ENCODE results near the gene SZRD1. TPM values are rescaled to one million over a fixed set of nuclear protein-coding genes. Genes with fewer than 3 reads are reported as not detected.

Gene SZRD1
- total and polyA plus RNA-seq, 2 of the 8 experiments (the other 6 are each of a cell fraction or from before 2014, with no cell fraction given), result 97.8 to 108 TPM

DNA sequence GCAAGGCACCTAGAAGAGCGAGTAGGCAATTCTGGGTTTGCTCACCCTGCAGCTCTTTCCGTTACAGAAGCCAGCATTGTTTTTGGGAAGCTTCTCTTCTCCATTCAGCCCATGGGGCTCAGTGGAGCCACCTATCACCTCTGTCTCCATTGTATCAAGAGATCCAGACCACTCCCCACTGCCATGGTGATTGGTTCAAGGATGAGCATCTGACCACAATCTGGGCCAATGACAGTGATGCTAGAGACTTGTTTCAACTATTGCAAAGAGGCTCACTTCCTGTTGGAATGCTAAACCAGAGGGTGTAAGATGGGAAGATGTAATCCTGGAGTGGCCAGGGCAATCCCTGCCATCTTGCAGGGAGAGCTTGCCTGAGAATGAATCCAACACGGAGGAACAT lies 63.6 kb downstream of the SZRD1 start (continued):
- TF ChIP-seq, protein P1, sequence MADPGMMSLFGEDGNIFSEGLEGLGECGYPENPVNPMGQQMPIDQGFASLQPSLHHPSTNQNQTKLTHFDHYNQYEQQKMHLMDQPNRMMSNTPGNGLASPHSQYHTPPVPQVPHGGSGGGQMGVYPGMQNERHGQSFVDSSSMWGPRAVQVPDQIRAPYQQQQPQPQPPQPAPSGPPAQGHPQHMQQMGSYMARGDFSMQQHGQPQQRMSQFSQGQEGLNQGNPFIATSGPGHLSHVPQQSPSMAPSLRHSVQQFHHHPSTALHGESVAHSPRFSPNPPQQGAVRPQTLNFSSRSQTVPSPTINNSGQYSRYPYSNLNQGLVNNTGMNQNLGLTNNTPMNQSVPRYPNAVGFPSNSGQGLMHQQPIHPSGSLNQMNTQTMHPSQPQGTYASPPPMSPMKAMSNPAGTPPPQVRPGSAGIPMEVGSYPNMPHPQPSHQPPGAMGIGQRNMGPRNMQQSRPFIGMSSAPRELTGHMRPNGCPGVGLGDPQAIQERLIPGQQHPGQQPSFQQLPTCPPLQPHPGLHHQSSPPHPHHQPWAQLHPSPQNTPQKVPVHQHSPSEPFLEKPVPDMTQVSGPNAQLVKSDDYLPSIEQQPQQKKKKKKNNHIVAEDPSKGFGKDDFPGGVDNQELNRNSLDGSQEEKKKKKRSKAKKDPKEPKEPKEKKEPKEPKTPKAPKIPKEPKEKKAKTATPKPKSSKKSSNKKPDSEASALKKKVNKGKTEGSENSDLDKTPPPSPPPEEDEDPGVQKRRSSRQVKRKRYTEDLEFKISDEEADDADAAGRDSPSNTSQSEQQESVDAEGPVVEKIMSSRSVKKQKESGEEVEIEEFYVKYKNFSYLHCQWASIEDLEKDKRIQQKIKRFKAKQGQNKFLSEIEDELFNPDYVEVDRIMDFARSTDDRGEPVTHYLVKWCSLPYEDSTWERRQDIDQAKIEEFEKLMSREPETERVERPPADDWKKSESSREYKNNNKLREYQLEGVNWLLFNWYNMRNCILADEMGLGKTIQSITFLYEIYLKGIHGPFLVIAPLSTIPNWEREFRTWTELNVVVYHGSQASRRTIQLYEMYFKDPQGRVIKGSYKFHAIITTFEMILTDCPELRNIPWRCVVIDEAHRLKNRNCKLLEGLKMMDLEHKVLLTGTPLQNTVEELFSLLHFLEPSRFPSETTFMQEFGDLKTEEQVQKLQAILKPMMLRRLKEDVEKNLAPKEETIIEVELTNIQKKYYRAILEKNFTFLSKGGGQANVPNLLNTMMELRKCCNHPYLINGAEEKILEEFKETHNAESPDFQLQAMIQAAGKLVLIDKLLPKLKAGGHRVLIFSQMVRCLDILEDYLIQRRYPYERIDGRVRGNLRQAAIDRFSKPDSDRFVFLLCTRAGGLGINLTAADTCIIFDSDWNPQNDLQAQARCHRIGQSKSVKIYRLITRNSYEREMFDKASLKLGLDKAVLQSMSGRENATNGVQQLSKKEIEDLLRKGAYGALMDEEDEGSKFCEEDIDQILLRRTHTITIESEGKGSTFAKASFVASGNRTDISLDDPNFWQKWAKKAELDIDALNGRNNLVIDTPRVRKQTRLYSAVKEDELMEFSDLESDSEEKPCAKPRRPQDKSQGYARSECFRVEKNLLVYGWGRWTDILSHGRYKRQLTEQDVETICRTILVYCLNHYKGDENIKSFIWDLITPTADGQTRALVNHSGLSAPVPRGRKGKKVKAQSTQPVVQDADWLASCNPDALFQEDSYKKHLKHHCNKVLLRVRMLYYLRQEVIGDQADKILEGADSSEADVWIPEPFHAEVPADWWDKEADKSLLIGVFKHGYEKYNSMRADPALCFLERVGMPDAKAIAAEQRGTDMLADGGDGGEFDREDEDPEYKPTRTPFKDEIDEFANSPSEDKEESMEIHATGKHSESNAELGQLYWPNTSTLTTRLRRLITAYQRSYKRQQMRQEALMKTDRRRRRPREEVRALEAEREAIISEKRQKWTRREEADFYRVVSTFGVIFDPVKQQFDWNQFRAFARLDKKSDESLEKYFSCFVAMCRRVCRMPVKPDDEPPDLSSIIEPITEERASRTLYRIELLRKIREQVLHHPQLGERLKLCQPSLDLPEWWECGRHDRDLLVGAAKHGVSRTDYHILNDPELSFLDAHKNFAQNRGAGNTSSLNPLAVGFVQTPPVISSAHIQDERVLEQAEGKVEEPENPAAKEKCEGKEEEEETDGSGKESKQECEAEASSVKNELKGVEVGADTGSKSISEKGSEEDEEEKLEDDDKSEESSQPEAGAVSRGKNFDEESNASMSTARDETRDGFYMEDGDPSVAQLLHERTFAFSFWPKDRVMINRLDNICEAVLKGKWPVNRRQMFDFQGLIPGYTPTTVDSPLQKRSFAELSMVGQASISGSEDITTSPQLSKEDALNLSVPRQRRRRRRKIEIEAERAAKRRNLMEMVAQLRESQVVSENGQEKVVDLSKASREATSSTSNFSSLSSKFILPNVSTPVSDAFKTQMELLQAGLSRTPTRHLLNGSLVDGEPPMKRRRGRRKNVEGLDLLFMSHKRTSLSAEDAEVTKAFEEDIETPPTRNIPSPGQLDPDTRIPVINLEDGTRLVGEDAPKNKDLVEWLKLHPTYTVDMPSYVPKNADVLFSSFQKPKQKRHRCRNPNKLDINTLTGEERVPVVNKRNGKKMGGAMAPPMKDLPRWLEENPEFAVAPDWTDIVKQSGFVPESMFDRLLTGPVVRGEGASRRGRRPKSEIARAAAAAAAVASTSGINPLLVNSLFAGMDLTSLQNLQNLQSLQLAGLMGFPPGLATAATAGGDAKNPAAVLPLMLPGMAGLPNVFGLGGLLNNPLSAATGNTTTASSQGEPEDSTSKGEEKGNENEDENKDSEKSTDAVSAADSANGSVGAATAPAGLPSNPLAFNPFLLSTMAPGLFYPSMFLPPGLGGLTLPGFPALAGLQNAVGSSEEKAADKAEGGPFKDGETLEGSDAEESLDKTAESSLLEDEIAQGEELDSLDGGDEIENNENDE (IDR thresholded peaks at IDR 0.05; ENCODE audit: insufficient replicate concordance, low read length), result no peak
- TF ChIP-seq, protein P2, sequence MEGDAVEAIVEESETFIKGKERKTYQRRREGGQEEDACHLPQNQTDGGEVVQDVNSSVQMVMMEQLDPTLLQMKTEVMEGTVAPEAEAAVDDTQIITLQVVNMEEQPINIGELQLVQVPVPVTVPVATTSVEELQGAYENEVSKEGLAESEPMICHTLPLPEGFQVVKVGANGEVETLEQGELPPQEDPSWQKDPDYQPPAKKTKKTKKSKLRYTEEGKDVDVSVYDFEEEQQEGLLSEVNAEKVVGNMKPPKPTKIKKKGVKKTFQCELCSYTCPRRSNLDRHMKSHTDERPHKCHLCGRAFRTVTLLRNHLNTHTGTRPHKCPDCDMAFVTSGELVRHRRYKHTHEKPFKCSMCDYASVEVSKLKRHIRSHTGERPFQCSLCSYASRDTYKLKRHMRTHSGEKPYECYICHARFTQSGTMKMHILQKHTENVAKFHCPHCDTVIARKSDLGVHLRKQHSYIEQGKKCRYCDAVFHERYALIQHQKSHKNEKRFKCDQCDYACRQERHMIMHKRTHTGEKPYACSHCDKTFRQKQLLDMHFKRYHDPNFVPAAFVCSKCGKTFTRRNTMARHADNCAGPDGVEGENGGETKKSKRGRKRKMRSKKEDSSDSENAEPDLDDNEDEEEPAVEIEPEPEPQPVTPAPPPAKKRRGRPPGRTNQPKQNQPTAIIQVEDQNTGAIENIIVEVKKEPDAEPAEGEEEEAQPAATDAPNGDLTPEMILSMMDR (IDR thresholded peaks at IDR 0.05; ENCODE audit: control extremely low read depth in 1 of 3, insufficient read depth in 1 of 3, low read depth in 1 of 3, low read length in 3 of 3), result peak in 1 of 3 experiments; percentile 3; a peak in 1 of 4 replicates
- TF ChIP-seq SP1 (IDR thresholded peaks at IDR 0.05; ENCODE audit: low read depth, low read length), result 0 out of 2 replicates have a peak, but pooled peaks have one; percentile 13

Data from H1 (cell line).